Epithelial cell of proximal tubule (primary cell): ENCODE results near the gene MARCHF3. TPM values are rescaled to one million over a fixed set of nuclear protein-coding genes. Genes with fewer than 3 reads are reported as not detected.

ENCODE experiments used
- DNase-seq: peaks from one replicate; pipeline ENCODE4 v3.0.0-alpha.2; 2011; ENCODE audit warnings: low read depth
- H3K4me3 ChIP-seq: 2 replicates; pipeline ENCODE4 v1.5.1; 2011; ENCODE audit warnings: low read depth, mild to moderate bottlenecking, low read length
- total RNA-seq: library from RNA; depleted of rRNA; stranded (reverse); fragments of >200 nt; gene quantifications from 2 replicates; pipeline ENCODE4 v1.2.3, GENCODE V29; 2015
- TF ChIP-seq, protein P1 (sequence below): conservative IDR thresholded peaks from 2 replicates; pipeline ENCODE4 v1.5.1; 2012; ENCODE audit warnings: low read depth, mild to moderate bottlenecking, low read length

MARCHF3 gene
- total RNA-seq, 1 donor from 2014 or later, result 5.0 TPM

DNA sequence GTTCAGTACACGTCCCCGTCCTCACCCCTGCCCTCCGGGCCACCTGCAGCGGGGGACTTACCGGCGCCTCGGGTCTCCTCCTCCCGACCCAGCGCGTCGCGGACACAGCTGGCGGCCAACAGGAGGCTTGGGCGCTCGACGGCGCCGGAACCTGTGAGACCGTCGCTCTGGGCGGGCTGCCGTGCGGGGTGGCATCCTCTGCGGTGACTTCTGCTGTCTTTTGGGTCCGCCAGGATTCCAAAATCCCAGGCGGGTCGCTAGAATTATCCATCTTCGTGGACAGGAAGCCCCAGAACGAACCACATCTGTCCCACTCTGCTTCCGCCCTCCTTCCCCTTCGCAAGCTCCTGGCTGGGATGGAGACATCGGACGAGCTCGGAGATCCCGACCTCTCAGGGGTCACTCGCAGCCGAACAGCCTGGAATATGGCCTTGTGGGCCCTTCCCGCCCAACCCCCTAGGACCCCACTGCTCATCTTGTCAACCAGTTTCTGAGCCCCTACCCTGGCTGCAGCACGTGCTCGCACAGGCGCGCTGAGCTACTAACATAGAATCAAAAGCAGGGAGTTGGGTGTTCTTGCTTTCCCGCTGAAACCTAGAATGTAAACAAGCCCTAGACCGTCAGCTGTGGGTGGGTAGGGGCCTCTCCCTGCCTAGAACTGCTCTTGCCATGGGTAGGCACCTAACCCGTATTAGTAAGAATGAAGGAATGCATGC, 947 bp upstream of the MARCHF3 start:
- peak overlapping the region; percentile 73 for H3K4me3 ChIP-seq
- DNase-seq, result no peak
- TF ChIP-seq, protein P1, sequence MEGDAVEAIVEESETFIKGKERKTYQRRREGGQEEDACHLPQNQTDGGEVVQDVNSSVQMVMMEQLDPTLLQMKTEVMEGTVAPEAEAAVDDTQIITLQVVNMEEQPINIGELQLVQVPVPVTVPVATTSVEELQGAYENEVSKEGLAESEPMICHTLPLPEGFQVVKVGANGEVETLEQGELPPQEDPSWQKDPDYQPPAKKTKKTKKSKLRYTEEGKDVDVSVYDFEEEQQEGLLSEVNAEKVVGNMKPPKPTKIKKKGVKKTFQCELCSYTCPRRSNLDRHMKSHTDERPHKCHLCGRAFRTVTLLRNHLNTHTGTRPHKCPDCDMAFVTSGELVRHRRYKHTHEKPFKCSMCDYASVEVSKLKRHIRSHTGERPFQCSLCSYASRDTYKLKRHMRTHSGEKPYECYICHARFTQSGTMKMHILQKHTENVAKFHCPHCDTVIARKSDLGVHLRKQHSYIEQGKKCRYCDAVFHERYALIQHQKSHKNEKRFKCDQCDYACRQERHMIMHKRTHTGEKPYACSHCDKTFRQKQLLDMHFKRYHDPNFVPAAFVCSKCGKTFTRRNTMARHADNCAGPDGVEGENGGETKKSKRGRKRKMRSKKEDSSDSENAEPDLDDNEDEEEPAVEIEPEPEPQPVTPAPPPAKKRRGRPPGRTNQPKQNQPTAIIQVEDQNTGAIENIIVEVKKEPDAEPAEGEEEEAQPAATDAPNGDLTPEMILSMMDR, result no peak

DNA sequence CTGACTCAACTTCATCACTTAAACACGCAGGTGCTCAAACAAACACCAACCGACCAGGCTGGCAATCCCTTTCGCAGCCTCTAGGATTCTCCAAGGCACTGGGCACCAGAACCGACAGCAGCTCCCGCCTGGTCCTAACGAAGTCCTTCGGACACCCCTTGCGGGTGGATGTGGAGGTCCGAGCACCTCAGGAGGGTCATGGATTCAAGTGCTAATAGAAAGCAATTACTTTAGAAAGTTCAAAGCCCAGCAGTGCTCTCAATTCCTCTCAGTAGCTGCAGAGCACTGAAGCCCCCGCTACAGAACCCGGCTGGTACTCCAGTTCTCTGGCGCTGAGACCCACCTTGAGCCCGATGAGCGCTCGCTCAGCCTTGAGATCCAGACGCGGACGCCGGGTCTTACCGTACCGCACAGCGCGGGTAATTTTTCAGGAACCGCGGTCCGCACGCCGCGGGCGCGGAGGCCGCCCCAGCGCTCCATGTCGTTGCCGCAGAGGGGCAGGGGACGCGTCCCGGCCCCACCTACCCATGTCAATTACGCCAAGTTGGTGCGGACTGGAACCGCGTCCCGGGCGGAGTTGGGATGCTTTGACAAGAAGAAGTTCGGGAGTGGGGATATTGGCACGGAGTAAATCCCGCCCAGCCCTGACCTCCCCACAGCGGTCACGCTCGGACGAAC, 638 bp downstream of the MARCHF3 start:
- TF ChIP-seq, protein P1, result peak; percentile 53
- DNase-seq, result no peak
- peak overlapping the region; percentile 73 for H3K4me3 ChIP-seq

DNA sequence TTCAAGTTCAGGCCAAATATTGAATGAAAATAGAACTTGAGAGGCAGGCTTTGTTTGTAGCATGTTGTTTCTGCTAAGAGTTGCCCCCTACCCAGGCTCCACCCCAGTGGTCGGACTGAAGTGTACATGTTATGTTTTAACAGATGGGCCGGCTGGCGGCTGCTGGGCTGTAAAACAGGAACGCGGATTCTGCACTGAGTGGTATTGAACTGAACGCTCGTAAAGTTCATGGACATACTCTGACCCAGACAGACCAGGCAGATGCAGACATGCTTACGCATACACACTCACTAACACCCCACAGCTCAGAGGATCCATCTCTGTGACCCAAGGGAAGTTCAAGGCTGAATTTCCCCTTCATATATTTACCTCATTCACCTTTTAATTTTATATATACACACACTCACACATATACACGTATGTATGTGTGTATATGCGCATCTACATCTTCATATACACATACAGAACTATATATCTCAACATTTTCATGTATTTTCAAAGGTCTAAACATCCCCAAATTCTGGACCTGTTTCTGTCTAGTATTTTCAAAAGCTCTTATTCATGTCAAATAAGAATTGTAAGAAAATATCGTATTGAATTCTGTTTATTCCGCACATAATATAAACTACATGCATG, 1.4 kb downstream of the MARCHF3 start:
- DNase-seq, result no peak
- H3K4me3 ChIP-seq, result no peak overlapping the region
- TF ChIP-seq, protein P1, result no peak

DNA sequence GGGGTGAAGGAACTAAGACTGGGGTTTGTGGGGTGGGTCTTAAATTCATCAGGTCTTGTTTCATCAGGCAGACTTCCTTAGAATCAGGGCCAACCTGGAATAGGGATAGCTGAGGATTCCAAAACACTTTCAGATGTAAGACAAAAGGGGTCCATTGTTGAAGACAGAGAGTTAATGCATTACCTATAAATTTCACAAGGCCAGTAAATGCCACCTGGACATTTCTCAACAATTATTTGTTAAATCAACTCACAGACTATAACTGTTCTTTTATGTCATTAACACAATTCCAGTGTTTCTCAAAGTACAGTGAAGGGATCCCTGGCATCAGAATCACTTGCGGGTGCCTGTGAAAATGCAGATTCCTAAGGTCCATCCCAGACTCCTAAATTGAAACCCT, 2.8 kb downstream of the MARCHF3 start:
- H3K4me3 ChIP-seq, result no peak overlapping the region
- TF ChIP-seq, protein P1, result no peak
- no peak for DNase-seq

DNA sequence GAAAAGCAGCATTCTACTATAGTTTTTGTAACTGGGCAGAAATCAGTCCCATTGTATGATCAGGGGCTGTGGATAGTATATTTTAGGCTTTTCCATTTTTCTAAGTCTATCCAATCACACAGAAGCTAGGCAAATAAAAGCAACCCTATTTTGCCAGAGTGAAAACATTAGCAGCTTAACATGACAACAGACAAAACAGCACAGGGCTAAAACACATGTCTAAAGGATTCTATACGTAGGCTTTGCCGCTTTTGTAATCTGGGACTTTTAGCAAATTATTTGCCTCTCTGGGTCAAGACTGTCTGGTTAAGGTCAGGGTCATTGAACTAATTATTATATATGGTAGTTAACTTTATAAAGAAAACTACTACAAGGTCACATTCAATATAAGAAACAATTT, 4.2 kb downstream of the MARCHF3 start:
- no peak overlapping the region for H3K4me3 ChIP-seq
- DNase-seq, result no peak
- TF ChIP-seq, protein P1, result no peak

DNA sequence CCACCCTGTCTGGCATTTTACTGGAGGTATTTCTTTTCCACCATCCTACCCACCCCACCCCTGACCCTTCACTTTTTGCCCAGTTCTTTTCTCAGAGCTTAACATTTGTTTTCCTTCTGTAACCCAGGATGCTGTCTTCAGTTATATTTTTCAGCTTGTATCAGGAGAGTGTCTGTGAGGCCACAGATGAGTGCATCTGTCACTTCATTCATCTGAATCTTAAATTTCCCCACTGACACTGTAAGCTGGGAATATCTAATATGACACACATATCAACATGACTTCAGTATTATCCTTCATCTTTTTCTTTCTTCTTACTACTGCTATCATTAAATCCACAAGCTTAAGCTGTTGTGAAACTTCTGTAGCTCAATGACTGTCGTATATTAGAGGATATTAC, 4.9 kb downstream of the MARCHF3 start:
- no peak overlapping the region for H3K4me3 ChIP-seq
- no peak for DNase-seq
- TF ChIP-seq, protein P1, result no peak
